ENCODE results near the gene TMEM163.

Gene TMEM163

DNA sequence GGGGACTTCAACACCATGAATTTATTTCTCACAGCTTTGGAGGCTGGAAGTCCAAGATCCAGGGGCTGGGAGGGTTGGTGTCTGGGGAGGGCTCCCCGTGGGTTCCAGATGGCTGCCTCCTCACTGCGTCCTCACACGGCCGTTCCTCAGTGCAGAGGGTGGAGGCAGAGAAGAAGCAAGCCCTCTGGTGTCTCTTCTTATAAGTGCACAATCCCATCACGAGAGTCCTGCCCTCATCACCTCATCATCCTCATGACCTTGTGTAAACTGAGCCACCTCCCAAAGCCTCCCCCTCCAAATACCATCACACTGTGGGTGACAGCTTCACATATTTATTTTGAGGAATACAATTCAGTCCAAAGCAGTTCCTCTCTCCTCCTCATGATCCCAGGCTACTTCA lies 26.3 kb downstream of the TMEM163 start:
- H3K4me1 Mint-ChIP-seq (ENCODE audit: low read depth): no peaks in the 10 kb centered on the region
- H3K27me3 Mint-ChIP-seq (ENCODE audit: low read depth): peaks cover 26% of the 10 kb centered on the region
- H3K36me3 Mint-ChIP-seq (ENCODE audit: low read depth): no peaks in the 10 kb centered on the region
- H3K9me3 Mint-ChIP-seq: no peaks in the 10 kb centered on the region
- H3K27ac Mint-ChIP-seq: no peak overlapping the region
- H3K4me3 Mint-ChIP-seq: no peak overlapping the region

- Mint-ChIP-seq H3K36me3 (ENCODE audit: low read depth) (no peaks in the 10 kb centered on the region), H3K9me3 (peaks cover under 1% of the 10 kb centered on the region), H3K4me3 (no peak overlapping the region), H3K27me3 (ENCODE audit: low read depth) (peaks cover 25% of the 10 kb centered on the region), H3K4me1 (ENCODE audit: low read depth) (no peaks in the 10 kb centered on the region), H3K27ac (no peak overlapping the region)
Observed at GRCh38 chr2:134690629-134691215, 28.1 kb downstream of the TMEM163 start.

DNA sequence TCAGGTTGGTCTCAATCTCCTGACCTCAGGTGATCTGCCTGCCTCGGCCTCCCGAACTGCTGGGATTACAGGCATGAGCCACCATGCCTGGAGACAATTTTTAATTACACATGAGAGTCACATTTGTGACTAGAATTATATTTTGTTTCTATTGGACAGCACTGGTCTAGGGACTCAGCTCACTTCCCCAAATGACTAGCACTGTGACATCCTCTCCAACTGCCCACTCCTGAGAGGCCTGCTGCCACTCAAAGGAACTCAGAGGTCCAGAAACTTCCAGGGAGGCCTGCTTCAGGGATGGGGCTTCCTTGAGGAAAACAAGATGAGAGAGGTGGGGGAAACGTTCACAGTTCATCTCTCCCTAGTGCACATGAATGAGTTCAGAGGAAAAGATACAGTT lies 29.5 kb downstream of the TMEM163 start:
- H3K27me3 Mint-ChIP-seq (ENCODE audit: low read depth): peaks cover 16% of the 10 kb centered on the region
- H3K9me3 Mint-ChIP-seq: peaks cover 3% of the 10 kb centered on the region
- H3K36me3 Mint-ChIP-seq (ENCODE audit: low read depth): peaks cover 1% of the 10 kb centered on the region
- peaks cover 2% of the 10 kb centered on the region for H3K4me1 Mint-ChIP-seq (ENCODE audit: low read depth)
- H3K27ac Mint-ChIP-seq: no peak overlapping the region
- no peak overlapping the region for H3K4me3 Mint-ChIP-seq

DNA sequence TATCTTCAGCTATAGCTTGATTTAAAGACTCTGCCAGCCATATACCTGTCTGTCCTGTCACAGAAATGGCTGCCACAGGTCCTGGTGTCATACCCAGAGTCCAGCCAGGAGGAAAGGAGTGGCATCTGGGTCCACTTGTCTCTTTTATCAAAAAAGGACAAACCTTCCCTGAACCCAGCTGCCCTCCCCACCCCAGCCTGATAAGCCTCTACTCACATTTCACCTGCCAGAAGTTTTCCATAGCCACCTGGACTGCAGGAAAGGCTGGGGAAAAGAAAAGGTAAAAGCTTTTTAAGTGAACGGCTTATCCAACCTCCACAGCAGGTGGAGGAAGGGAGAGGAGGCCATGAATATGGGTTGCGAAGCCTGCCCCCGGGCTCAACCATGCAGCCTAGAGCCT lies 32.8 kb downstream of the TMEM163 start:
- peaks cover 3% of the 10 kb centered on the region for H3K9me3 Mint-ChIP-seq
- no peak overlapping the region for H3K4me3 Mint-ChIP-seq
- H3K27ac Mint-ChIP-seq: no peak overlapping the region
- H3K27me3 Mint-ChIP-seq (ENCODE audit: low read depth): peaks cover 8% of the 10 kb centered on the region
- H3K4me1 Mint-ChIP-seq (ENCODE audit: low read depth): peaks cover 10% of the 10 kb centered on the region
- peaks cover 4% of the 10 kb centered on the region for H3K36me3 Mint-ChIP-seq (ENCODE audit: low read depth)

- Mint-ChIP-seq H3K27me3 (ENCODE audit: low read depth) (peaks cover 8% of the 10 kb centered on the region), H3K4me3 (no peak overlapping the region), H3K4me1 (ENCODE audit: low read depth) (peaks cover 25% of the 10 kb centered on the region), H3K27ac (peak overlapping the region; percentile 49), H3K9me3 (peaks cover 3% of the 10 kb centered on the region), H3K36me3 (ENCODE audit: low read depth) (peaks cover 4% of the 10 kb centered on the region)
Observed at GRCh38 chr2:134683561-134684112, 35.2 kb downstream of the TMEM163 start.

DNA sequence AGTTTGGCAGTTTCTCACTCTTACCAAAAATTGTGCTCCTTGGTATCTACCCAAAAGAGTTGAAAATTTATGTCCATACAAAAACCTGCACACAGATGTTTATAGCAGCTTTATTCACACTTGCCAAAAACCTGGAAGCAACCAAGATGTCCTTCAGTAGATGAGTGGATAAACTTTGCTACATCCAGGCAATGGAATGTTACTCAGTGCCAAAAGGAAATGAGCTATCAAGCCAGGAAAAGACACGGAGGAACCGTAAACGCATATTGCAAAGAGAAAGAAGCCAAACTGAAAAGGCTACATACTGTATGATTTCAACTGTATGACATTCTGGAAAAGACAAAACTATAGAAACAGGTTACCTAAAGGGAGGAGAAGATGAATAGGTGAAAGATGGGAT lies 36.1 kb downstream of the TMEM163 start:
- Mint-ChIP-seq H3K9me3 (peaks cover 3% of the 10 kb centered on the region), H3K27me3 (ENCODE audit: low read depth) (peaks cover 7% of the 10 kb centered on the region), H3K4me1 (ENCODE audit: low read depth) (peaks cover 27% of the 10 kb centered on the region), H3K36me3 (ENCODE audit: low read depth) (peaks cover 4% of the 10 kb centered on the region), H3K27ac (no peak overlapping the region), H3K4me3 (no peak overlapping the region)

DNA sequence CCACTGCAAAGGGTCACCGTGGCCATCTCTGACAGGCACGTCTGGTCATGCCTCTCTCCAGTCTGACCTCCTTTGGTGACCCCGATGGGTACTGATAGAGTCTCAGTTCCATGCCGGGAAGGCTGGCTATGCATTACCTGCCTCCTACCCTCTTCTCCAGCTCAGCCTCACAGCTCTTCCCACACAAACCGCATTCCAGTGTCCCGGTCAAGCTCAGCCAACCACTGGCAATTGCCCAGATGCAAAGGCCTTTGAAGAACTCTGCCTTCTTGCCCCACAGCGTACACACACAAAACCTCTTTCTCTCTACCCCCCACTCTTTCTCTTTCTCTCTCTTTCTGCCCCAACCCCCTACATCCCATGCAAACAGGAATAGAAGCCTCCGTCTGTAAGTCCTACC lies 37.6 kb downstream of the TMEM163 start:
- Mint-ChIP-seq H3K9me3 (peaks cover 3% of the 10 kb centered on the region), H3K27ac (no peak overlapping the region), H3K4me1 (ENCODE audit: low read depth) (peaks cover 37% of the 10 kb centered on the region), H3K4me3 (peak overlapping the region; percentile 22), H3K27me3 (ENCODE audit: low read depth) (peaks cover 7% of the 10 kb centered on the region), H3K36me3 (ENCODE audit: low read depth) (peaks cover 4% of the 10 kb centered on the region)

DNA sequence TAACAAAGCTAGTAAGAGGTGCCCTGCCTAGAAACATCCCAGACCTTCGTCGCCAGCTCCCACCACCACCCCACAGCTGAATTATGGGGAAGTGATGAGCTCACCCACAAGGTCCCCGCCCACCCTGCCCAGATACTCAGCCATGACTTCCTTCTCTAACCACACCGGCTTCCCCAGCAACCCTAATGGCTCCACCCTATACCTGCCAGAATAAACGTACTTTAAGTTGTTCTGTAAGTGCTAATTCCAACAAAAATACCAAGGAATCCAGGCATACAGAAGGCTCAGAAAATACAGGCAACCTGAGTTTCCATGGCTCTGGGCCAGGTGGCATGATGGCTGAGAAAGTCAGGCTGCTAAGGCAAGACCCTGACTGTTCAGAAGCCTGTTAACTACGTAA lies 39.1 kb downstream of the TMEM163 start:
- Mint-ChIP-seq H3K4me1 (ENCODE audit: low read depth) (peaks cover 35% of the 10 kb centered on the region), H3K27me3 (ENCODE audit: low read depth) (peaks cover 8% of the 10 kb centered on the region), H3K4me3 (peak overlapping the region; percentile 40), H3K36me3 (ENCODE audit: low read depth) (peaks cover 3% of the 10 kb centered on the region), H3K9me3 (no peaks in the 10 kb centered on the region), H3K27ac (peak overlapping the region; percentile 13)

DNA sequence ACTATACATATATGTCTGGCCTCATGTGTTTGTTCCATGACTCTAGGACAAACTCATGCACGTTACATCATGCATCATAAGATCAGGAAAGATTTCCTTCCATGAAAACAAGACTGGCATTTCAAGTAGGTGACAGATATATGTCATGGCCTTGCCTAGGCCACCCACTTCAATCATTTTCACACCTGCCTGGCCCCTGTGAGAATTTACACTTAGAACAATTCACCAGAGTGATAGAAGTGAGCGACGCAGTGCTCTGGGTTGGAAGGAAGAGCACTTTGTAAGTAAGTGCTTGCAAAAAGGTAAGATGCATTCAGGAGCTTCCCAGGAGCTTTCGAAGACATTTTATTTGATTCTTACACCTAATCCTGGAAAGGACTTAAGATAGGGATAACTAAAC lies 39.5 kb downstream of the TMEM163 start:
- Mint-ChIP-seq H3K36me3 (ENCODE audit: low read depth) (peaks cover 3% of the 10 kb centered on the region), H3K9me3 (no peaks in the 10 kb centered on the region), H3K4me3 (peak overlapping the region; percentile 22), H3K27ac (peak overlapping the region; percentile 13), H3K4me1 (ENCODE audit: low read depth) (peaks cover 35% of the 10 kb centered on the region), H3K27me3 (ENCODE audit: low read depth) (peaks cover 10% of the 10 kb centered on the region)

- H3K4me1 Mint-ChIP-seq (ENCODE audit: low read depth): peaks cover 32% of the 10 kb centered on the region
- H3K4me3 Mint-ChIP-seq: no peak overlapping the region
- H3K27ac Mint-ChIP-seq: no peak overlapping the region
- H3K27me3 Mint-ChIP-seq (ENCODE audit: low read depth): peaks cover 19% of the 10 kb centered on the region
- H3K36me3 Mint-ChIP-seq (ENCODE audit: low read depth): peaks cover 3% of the 10 kb centered on the region
- H3K9me3 Mint-ChIP-seq: no peaks in the 10 kb centered on the region
Observed at GRCh38 chr2:134677856-134678756, 40.7 kb downstream of the TMEM163 start.

- Mint-ChIP-seq H3K9me3 (no peaks in the 10 kb centered on the region), H3K36me3 (ENCODE audit: low read depth) (peaks cover 3% of the 10 kb centered on the region), H3K27ac (no peak overlapping the region), H3K4me1 (ENCODE audit: low read depth) (peaks cover 28% of the 10 kb centered on the region), H3K4me3 (peak overlapping the region; percentile 6), H3K27me3 (ENCODE audit: low read depth) (peaks cover 24% of the 10 kb centered on the region)
Observed at GRCh38 chr2:134676960-134677359, 41.8 kb downstream of the TMEM163 start.

DNA sequence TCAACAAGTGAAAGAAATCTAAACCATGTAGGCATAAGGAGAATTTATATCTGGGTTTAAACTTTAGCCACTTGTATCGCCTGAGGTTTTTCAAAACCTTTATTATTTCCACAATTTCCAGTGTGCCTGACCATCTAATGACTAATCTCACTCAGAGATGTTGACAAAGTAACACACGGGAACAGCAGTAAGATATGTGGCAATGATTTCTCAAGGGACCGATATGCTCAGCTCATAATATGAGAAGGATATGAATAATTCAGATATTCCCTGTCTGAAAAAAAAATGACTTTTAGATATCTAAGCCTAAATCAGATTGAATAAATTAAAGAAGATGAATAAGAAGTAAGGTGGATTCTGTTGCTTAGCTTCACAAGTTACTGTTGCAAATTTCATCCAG lies 43.5 kb downstream of the TMEM163 start:
- Mint-ChIP-seq H3K4me1 (ENCODE audit: low read depth) (peaks cover 38% of the 10 kb centered on the region), H3K4me3 (no peak overlapping the region), H3K36me3 (ENCODE audit: low read depth) (no peaks in the 10 kb centered on the region), H3K27ac (no peak overlapping the region), H3K27me3 (ENCODE audit: low read depth) (peaks cover 24% of the 10 kb centered on the region), H3K9me3 (no peaks in the 10 kb centered on the region)

- no peak overlapping the region for H3K4me3 Mint-ChIP-seq
- no peak overlapping the region for H3K27ac Mint-ChIP-seq
- H3K9me3 Mint-ChIP-seq: no peaks in the 10 kb centered on the region
- H3K36me3 Mint-ChIP-seq (ENCODE audit: low read depth): no peaks in the 10 kb centered on the region
- peaks cover 41% of the 10 kb centered on the region for H3K4me1 Mint-ChIP-seq (ENCODE audit: low read depth)
- H3K27me3 Mint-ChIP-seq (ENCODE audit: low read depth): peaks cover 24% of the 10 kb centered on the region
Observed at GRCh38 chr2:134674687-134675086, 44.1 kb downstream of the TMEM163 start.

DNA sequence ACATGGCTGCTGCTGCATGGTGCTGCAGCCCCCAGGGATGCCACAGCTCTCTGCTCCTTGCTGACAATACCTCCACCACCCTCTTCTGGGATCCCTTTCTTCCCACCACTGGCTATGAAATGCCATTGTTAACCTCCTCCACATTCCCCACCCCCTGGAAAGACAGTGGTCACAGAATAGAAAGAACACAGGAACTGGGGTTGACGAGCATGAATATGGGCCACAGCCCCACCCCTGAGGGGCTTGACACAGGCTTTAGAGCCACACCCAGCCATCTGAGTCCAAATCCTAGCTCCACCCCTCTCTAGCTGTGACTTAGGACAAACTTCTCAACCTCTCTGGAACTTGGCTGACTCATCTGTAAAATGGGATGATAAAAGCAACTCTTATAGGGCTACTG lies 47.3 kb downstream of the TMEM163 start:
- peak overlapping the region; percentile 71 for H3K27ac Mint-ChIP-seq
- H3K4me1 Mint-ChIP-seq (ENCODE audit: low read depth): peaks cover 45% of the 10 kb centered on the region
- H3K36me3 Mint-ChIP-seq (ENCODE audit: low read depth): peaks cover 3% of the 10 kb centered on the region
- peaks cover 28% of the 10 kb centered on the region for H3K27me3 Mint-ChIP-seq (ENCODE audit: low read depth)
- H3K4me3 Mint-ChIP-seq: peak overlapping the region; percentile 43
- H3K9me3 Mint-ChIP-seq: no peaks in the 10 kb centered on the region

GRCh38 chr2:134670955-134671354 lies 47.8 kb downstream of the TMEM163 start:
- peak overlapping the region; percentile 70 for H3K27ac Mint-ChIP-seq
- peaks cover 3% of the 10 kb centered on the region for H3K36me3 Mint-ChIP-seq (ENCODE audit: low read depth)
- peaks cover 31% of the 10 kb centered on the region for H3K27me3 Mint-ChIP-seq (ENCODE audit: low read depth)
- H3K9me3 Mint-ChIP-seq: no peaks in the 10 kb centered on the region
- H3K4me3 Mint-ChIP-seq: peak overlapping the region; percentile 47
- peaks cover 48% of the 10 kb centered on the region for H3K4me1 Mint-ChIP-seq (ENCODE audit: low read depth)
